Measurements from ENCODE around the gene TUBA3E.
A peak's percentile ranks its signal among the peaks of the same experiment; 100 is the strongest.
"Not testable (repeated sequence)": the region's sequence is repeated elsewhere in the genome, so short reads cannot be mapped to it uniquely, and the experiment has no call there.

Gene TUBA3E

DNA sequence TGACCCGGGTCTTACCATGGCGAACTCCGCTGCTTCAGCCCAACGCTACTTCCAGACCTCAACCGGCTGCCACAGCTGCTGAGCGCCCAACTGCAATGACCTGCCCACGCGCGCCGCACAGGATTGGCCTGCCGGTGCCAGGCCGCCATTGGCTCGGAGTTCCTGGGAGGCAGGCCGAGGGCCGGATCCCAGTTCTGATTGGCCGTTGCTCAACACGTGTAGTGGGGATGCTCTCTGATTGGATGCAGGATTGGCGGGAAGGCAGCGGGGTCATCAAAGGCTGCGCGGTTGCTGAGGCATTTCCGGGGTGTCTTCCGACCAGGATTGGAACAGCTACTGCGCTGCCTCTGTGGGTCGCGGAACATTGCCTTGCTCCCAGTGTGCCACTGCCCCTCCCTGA lies at the start of gene TUBA3E:
TUBA3E (minus strand) TSS at position 97 of the 400 bp plus-strand sequence; CDS start at position 18, 79 bp downstream.
- DNase-seq, result no peak

DNA sequence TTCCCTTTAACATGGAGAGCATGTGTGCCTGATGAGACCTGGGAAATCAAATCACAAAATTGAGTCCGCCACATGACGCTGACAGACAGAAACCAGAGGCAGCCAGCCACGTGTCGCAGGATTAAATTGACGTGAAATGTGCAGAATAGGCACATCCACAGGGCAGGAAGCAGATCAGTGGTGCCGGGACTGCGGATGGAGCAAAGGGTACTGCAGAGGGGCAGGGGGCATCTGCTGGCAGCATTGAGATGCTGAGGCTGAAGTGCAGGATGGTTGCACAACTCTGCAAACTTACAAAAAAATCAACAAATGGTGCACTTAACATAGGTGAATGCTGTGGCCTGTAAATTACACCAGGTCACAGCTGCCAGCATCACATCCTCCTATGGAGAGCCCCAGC lies 48.2 kb upstream of the TUBA3E start:
- no peak for DNase-seq

DNA sequence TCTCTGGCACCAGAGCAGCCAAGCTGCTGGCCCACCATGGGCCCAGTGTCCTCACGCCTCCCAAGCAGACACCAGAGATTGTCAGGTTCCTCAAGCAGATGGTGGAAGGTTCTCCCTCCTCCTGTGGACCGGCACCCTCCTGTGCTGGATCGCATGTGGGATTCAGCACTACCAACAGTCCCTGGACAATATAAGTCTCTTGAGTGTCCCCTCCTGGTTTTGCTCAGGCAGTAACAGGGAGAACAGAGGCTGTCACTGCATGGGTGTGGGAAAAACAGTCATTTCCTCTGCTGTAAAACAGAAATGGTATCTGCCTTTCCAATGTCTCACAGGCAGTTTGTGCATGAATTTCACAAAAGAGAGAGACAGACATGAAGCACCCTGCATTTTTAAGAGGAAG lies 47.7 kb upstream of the TUBA3E start:
- no peak for DNase-seq

DNA sequence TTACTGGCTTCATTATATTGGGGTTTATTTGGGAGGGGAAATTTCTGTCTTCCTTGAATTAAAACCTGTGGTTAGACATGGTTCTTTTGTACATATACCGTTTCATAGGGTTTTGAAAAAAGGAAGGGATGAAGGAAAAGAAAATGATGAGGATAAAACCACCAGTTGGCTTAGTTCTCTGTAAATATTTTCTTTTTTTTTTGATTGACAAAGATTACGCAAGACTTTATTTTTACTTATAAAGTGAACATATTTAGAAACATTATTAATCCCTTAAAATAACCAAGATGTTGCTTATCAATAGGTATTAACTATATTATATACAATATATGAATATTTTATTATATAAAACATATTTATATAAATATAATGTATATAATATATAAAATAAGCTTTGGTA lies 45.1 kb upstream of the TUBA3E start:
- no peak for DNase-seq

DNA sequence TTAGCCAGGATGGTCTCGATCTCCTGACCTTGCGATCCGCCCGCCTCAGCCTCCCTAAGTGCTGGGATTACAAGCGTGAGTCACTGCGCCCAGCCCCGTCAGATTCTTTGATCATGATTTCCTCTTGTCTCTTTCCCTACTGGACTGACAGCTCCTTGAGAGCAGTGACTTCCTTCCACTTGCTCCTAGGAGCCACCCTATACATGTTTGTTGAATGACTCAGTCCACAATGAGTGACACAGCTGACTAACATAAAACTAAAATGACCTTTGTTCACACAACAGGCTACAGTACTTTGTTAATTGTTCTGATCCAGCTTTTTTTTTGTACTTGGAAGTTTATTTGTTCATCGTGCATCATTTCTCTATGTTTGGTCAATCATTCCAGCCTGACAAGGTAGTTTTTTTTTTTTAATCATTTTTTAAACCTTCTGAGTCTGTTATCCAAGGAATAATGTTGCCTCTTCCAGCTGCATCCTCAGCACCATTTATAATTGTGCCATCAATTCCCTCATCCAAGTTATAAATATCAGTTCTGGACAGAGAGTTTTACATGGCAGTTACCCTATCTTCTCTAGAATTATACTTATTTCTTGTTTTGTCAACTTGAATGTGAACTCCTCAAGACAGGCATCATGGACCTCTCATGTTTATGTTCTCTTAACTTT lies 42.9 kb upstream of the TUBA3E start:
- no peak for DNase-seq

DNA sequence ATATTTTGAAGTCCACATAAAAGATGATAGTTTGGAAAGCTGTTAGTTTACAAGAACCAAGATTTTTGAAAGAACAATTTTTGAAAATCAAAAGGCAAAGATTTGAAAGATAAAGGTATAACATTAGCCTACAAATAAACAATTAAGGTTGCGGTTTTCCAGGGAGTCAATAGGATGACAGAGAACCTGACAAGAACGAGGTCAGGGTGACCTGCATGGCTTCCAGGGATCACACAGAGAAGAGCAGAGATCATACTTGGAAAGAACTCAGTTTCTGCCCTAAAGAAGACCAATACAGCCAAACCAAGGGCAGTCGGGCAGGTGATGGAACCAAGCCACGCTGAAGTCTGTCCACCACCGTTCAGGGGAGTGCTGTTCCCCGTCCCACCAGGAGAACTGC lies 41.3 kb upstream of the TUBA3E start:
- not testable (repeated sequence) for DNase-seq

DNA sequence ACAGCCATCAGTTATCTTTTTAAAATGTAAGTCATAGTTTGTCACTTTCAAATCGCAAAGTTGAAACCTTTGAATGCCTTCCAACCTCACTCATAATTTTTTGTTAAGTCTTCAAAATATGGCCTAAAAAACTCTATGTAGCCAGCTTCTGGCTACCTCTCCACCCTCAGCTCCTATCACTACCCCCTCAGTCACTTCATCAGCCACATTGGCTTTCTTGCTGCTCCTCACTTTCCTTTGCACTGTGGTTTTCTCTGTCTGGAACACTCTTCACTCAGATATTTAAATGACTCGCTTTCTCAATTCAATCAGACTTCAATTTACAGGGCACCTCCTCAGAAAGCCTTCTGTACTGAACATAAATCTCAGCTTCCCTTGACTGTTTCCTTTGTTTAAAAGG lies 34.8 kb upstream of the TUBA3E start:
- not testable (repeated sequence) for DNase-seq

DNA sequence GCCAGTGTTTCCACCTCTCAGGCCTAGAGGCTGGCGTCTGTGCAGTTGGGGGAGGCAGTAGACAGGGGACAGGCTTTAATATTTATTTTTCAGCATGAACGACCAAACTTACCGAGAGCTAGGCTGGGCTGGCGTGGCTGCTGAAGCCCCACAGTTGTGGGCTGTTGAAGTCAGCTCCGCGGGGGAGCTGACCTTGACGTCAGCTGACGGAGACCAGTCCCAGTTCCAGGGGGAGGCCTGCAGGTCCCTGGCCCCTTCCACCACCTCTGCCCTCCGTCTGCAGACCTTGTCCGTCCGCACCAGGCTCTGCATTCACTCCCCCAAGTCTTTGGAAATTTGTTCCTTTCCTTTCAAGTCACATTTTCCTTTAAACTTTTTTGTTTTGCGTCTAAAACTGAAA lies 33.4 kb upstream of the TUBA3E start:
- DNase-seq, result no peak

DNA sequence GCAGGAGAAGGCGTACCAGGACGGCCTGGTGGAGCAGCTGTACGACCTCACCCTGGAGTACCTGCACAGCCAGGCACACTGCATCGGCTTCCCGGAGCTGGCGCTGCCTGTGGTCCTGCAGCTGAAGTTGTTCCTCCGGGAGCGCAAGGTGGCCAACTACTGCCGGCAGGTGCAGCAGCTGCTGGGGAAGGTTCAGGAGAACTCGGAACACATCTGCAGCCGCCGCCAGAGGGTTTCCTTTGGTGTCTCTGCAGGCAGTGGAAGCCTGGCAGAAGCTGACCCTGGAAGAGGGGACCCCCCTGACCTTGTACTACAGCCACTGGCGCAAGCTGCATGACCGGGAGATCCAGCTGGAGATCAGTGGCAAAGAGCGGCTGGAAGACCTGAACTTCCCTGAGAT lies 32.7 kb upstream of the TUBA3E start:
- DNase-seq, result not testable (repeated sequence)

DNA sequence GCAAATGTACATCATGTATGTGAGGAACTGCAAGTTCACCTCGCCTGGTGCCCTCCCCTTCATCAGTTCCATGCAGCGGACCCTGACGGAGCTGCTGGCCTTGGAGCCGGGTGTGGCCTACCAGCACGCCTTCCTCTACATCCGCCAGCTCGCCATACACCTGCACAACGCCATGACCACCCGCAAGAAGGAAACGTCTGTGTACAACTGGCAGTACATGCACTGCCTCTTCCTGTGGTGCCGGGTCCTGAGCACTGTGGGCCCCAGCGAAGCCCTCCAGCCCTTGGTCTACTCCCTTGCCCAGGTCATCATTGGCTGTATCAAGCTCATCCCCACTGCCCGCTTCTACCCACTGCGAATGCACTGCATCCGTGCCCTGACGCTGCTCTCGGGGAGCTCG lies 32.1 kb upstream of the TUBA3E start:
- DNase-seq, result not testable (repeated sequence)

DNA sequence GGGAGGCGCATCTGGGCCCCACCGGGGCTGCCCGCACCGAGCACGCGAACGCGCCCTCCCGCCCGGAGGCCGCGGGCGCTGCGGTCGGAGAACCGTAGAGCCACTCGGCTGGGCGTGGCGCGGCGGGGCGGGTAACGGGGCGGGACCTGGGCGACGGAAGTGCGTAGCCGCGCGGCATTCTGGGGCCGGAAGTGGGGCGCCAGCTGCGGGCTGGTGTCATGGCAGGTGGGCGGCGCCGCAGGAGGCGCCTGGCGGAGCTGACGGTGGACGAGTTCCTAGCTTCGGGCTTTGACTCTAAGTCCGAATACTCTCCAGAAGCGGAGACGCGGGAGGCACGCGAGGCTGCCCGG lies 30.9 kb upstream of the TUBA3E start:
- DNase-seq, result peak; percentile 52

DNA sequence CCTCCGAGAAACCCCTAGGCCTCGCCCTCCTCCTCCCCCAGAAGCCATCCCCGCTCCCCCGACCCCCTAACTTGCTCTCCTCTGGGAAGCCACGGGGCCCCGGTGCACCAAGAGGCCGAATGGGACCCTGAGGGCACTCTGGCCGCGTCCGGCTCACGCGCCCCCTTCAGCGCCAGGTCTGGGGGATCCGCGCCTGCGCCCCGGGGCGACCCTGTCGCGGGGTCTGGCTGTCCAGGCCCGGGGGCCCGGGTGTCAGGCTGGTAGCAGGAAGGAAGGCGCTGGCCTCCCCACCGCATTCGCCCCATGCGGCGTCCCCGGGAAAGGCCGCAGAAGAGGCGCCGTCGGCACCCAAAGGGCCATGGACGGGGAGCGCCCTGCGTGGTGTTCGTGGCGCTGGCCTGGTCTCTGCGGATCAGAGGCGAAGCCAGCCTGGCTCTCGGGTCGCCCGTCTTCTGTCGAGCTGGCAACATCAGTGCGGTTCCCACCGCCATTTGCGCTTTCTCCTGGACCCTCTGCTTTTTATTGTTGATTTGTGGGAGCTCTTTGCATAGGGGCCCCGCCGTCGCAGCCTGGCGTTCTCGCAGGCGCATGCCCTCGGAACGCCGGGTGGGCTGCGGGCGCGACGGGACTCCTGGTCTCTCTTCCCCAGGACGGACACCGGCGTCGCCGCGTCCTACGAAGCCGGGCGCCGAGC lies 30.4 kb upstream of the TUBA3E start:
- not testable (repeated sequence) for DNase-seq

DNA sequence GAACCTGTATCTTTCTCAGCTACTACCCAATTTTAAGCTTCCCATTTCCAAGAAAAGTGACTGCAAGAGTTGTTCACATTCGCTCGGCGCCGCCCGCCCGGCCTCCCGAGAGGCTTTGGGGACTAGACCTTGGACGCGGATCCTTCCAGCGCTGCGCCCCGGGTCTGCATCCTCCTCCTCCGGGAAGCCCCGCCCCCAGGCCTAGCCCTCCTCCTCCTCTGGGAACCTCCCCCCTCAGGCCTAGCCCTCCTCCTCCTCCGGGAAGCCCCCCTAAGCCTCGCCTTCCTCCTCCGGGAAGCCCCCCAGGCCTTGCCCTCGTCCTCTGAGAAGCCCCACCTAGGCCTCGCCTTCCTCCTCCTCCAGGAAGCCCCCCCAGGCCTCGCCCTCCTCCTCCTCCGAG lies 29.8 kb upstream of the TUBA3E start:
- not testable (repeated sequence) for DNase-seq

DNA sequence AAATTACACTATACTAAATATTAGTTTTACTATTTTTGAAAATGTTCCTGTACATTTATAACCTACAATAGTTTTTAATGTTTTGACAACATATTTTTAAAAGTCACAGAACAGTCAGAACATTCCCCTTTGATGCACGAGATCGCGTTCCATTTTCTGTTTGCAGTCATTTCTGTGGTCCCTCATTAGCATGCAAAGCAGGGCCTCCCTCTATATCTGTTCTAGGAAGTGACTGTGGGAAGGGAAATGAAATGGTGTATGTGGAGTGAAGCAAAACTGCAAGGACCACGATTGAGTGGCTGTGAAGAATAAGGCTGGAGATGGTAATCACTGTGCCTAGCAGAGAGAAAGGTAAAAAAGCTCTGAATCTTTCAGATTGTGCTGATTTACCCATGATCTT lies 24.3 kb upstream of the TUBA3E start:
- DNase-seq, result not testable (repeated sequence)

DNA sequence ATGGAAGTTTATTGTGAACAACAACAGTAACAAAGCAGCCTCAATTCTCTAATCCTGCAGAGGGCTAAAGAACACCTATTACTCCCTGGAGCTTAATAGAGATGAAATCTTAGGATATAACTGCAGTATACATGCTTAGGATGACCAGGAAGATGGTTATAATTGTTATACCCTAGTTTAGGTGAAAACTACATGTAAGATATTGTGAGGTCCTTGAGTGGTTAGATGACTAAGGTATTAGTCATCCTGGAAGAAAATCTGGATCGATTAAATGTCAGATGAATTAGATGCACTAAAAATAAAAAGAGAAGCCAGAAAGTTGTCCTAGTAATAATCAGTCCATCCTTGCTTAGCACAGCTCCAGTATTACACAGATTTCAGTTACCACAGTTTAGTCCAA lies 22.3 kb upstream of the TUBA3E start:
- DNase-seq, result not testable (repeated sequence)

DNA sequence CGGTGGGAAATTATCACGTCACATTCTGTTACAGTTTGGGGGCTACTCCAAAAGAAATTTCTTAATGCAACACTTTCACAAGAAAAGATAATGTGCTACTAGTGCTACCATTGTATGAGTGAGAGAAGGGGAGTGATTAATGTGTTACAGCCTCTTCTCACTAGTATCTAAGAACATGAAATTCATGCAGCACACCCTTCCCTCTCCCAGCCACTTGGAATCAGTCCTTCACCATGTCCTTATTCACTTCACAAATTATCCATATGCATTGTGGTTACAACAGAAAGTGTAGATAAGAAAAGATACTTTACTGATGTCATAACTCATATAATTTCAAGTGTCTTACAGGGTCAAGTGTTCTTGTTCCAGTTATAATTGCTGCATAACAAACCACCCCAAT lies 20.9 kb upstream of the TUBA3E start:
- not testable (repeated sequence) for DNase-seq

DNA sequence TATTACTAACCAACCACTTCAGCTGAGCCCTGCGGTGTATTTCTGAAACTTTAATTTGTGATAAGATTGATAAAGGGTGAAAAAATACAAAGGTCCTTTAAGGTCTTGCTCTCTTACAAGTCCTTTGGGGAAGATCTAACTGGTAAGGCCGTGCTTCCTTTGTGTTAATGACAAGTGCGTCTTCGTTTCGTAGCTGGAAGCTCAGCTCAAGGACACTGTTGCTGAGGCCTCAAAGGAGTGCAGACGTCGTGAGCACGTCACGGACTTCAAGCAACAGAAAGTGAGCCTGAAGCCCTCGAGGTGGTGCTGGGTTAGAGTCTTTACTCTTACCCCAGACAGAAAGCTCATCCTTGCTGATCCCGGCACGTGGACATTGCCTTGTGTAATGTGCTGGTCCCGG lies 8.8 kb upstream of the TUBA3E start:
- DNase-seq, result not testable (repeated sequence)

DNA sequence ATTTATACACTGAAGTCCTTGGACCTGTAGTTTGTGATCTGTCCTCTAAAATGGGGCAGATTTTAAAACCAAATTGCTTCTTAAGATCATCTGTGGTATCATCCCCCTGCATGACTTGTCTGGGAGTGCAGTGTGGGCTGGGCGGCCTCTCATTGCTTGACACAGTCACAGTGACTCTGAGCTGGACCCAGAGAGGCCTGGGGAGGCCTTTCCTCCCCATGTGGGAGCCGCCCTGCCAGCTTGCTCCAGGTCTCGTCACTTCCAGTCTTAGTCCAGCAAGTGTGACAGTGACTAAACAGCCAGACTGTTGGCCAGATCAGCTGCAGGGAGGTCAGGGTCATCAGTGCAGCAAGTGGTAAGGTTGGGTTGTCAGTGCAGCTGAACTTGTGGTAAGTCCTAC lies 4.9 kb upstream of the TUBA3E start:
- DNase-seq, result not testable (repeated sequence)

DNA sequence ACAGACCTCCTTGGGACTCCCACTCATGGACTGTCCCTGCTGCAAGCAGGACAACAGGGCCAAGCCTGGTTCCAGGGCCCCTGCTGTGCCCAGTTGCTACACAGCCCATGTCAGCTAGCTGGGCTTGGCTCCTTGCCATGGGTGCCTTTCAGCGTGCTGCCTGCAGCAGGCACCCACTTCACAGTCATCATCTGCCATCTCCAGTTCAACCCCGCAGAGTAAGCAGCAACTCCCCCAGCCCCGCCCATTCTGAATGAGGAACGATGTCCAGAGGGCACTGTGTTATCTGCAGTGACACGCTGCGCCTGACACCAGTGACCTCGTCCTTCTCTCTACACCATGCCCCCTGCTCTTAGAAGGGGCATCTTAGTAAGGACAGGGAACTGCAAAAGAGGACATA lies 4.3 kb upstream of the TUBA3E start:
- DNase-seq, result not testable (repeated sequence)

DNA sequence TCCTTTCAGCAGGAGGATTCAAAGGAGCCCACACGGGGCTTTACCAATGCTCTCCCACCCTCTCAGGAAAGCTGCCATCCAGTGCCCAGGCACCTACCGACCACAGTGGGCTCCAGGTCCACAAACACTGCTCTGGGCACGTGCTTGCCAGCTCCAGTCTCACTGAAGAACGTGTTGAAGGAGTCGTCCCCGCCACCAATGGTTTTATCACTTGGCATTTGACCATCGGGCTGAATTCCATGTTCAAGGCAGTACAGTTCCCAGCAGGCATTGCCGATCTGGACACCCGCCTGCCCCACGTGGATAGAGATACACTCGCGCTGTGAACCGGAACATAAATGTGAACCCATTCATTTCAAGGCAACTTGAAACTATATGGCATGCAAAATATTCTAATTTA lies 2.2 kb downstream of the TUBA3E start:
- DNase-seq, result not testable (repeated sequence)

DNA sequence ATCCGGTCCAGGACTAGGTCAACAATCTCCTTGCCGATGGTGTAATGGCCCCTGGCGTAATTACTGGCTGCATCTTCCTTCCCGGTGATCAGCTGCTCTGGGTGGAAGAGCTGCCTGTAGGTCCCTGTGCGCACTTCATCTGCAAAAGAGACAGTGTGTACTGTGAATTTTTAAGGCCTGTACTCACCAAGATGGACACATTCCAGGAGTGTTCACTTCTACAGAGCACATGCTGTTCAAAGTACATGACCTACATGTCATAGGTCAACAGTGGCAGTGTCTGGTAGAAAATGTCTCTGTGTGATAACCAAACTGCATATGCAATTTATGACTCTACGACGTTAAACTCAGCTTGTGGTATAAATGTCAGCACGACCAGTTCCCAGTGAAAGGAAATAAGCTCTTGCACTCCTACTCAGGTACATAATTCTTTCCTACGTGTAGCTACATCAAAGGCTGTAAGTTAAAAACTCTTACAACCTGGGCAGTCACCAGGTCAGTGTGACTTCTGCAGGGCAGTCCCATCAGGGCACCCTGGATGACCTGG lies 3.1 kb downstream of the TUBA3E start:
- DNase-seq, result not testable (repeated sequence)

DNA sequence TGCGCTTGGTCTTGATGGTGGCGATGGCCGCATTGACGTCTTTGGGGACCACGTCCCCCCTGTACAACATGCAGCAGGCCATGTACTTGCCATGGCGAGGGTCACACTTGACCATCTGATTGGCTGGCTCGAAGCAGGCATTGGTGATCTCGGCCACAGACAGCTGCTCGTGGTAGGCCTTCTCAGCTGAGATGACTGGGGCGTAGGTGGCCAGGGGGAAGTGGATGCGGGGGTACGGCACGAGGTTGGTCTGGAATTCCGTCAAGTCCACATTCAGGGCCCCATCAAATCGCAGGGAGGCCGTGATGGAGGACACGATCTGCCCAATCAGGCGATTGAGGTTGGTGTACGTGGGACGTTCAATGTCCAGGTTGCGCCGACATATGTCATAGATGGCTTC lies 4.4 kb downstream of the TUBA3E start:
- DNase-seq, result not testable (repeated sequence)

DNA sequence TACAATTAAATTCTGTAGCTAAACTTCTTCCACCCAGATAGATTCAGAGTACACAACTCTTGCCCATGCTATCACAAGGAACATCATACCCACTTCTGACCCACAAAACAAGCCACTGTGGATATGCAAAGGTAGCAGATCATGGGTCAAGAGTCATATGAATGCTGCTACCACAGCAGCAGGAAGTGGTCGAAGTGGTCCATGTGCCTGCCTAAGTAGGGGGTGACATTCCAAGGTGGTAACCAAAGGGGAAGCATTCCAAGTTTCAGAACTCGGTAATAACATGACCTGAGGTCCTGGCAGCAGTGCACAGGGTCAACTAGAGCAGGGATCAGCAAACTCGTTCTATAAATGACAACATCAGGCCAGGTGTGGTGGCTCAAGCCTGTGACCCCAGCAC lies 5.8 kb downstream of the TUBA3E start:
- not testable (repeated sequence) for DNase-seq

DNA sequence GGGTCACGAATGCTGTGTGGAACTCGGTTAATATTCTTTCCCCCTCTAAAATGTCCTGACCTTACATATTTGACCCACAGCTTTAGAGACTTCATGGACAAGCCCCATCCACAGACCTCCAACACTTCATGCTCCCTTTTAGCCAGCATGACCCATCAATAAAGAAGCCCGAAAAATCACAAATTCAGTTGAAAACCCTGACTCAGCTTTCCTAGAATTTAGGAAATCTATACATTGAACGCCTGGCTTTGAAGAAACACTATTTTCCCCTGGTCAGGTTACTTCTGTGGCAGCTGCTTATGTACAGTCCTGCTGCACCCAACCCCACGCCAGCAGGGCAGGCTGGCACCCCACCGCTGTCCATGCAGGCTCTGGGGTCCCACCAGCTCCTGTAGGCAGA lies 6.9 kb downstream of the TUBA3E start:
- not testable (repeated sequence) for DNase-seq
